ENCODE measurements around the gene GOLGA6L1.
"Not testable (repeated sequence)": the region's sequence is repeated elsewhere in the genome, so short reads cannot be mapped to it uniquely, and the experiment has no call there.

GOLGA6L1 gene

DNA sequence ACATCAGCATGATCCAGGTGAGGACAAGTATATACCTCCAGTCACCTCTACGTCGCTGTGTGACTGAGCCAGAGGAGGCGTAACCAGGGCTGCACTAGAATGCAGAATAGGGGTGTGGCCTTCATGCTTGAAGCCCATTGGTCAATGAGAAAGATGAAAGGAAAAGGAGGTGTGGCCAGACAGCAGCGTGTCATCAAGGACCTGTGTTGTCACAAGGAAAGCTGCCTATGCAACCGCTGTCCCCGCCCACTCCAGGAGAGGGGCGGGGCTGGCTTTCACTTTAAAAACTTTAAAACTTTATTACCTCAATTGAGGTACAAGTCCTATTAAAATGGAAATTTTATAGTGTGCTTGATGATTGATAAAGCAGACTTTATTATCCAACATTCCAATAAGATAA lies at the start of gene GOLGA6L1:
TSS of gene GOLGA6L1 (minus strand) at position 101 of the 400 bp plus-strand sequence. CDS start at position 10, 91 bp downstream.
- DNase-seq (ENCODE audit: low read depth in 2 of 2): not testable (repeated sequence)

GRCh38 chr15:23181201-23181600 lies 44.6 kb upstream of the GOLGA6L1 start:
- DNase-seq (ENCODE audit: low read depth in 2 of 2): not testable (repeated sequence)

GRCh38 chr15:23180547-23180927 lies 43.9 kb upstream of the GOLGA6L1 start:
- not testable (repeated sequence) for DNase-seq (ENCODE audit: low read depth in 2 of 2)

DNA sequence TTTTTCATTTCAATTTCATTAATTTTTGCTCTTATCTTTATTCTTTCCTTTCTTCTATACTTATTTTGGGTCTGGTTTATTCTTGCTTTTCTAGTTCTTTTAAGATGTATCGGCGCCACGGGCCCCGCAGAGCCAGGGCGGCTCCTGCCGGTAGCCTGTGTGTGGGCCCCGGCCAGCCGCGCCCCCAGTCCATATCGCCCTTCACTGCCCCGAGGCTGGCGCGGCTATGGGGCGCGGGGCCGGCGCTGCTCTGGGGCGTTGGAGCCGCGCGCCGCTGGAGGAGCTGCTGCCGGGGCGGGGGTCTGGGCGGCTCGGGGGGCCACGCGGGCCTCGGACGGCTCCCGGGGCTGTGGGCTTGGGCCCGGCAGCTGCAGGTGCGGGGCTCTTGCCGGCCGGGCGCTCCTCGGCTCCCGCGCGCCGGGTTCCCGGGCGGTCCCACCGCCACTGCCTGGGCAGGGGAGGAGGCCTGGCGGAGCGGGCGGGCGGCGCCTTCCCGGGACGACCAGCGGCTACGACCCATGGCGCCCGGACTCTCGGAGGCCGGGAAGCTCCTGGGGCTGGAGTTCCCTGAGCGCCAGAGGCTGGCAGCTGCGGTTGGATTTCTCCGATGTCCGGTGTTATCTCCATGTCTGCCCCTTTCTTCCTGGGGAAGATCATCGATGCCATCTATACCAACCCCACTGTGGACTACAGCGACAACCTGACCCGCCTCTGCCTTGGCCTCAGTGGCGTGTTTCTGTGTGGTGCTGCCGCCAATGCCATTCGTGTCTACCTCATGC lies 43.3 kb upstream of the GOLGA6L1 start:
- not testable (repeated sequence) for DNase-seq (ENCODE audit: low read depth in 2 of 2)

- not testable (repeated sequence) for DNase-seq (ENCODE audit: low read depth in 2 of 2)
Observed at GRCh38 chr15:23176683-23177082, 40.1 kb upstream of the GOLGA6L1 start.

- DNase-seq (ENCODE audit: low read depth in 2 of 2): not testable (repeated sequence)
Observed at GRCh38 chr15:23175606-23176005, 39.0 kb upstream of the GOLGA6L1 start.

- not testable (repeated sequence) for DNase-seq (ENCODE audit: low read depth in 2 of 2)
Observed at GRCh38 chr15:23174609-23175140, 38.1 kb upstream of the GOLGA6L1 start.

- DNase-seq (ENCODE audit: low read depth in 2 of 2): not testable (repeated sequence)
Observed at GRCh38 chr15:23132787-23133186, 3.8 kb downstream of the GOLGA6L1 start.

DNA sequence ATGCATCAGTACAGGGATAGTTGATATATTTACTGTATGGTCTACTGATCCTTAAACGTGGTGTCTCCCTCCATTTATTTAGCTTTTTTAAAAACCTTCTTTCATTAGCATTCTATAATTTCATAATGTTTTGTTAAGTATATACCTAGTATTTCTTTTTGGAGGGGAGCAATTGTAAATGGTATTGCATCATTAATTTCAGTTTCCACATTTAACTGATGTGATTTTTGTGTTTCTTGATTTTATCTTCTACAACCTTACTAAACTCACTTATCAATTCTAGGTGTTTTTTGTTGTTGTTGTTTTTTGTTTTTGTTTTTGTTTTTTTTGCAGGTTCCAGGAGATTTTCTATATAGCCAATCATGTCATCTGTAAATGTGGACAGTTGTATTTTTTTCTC lies 18.4 kb downstream of the GOLGA6L1 start:
- no peak for DNase-seq (ENCODE audit: low read depth in 2 of 2)

DNA sequence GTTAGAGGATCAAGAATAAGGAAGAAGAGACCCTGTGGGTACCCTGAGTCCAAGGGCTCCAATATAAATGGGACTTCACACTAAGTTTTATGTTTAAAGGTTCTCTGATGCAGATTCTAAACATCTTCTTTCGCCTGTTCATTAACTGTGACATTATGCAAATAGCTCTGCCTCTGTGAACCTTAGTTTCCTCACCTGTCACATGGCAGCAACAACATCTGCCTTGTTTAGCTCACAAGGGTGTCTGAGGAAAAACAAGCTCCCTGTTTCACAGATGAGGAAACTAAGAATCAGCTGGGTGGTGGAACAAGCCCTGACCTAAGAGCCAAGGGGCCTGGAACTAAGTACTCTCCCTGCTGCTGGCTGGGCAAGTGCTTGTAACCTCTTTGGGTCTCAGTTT lies 40.8 kb downstream of the GOLGA6L1 start:
- DNase-seq (ENCODE audit: low read depth in 2 of 2): no peak

DNA sequence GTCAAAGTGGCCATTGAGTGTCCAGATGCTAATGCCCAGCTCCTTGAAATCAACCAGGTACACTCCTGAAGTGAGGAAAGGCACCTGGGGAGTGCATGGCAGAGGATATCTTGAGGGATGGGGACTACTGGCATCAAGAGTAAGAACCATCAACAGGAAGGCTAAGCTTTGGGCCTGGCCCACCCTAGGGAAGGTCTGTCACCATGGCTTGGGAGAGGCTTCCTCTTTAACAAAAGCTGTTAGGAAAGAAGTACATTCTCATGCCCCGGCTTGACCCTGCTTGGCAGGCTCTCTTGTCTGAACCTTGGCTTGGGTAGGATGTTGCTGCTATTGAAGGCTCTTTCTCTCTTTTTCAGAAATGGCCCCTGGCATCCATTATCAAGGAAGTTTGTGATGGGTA lies 53.5 kb downstream of the GOLGA6L1 start:
- no peak for DNase-seq (ENCODE audit: low read depth in 2 of 2)

DNA sequence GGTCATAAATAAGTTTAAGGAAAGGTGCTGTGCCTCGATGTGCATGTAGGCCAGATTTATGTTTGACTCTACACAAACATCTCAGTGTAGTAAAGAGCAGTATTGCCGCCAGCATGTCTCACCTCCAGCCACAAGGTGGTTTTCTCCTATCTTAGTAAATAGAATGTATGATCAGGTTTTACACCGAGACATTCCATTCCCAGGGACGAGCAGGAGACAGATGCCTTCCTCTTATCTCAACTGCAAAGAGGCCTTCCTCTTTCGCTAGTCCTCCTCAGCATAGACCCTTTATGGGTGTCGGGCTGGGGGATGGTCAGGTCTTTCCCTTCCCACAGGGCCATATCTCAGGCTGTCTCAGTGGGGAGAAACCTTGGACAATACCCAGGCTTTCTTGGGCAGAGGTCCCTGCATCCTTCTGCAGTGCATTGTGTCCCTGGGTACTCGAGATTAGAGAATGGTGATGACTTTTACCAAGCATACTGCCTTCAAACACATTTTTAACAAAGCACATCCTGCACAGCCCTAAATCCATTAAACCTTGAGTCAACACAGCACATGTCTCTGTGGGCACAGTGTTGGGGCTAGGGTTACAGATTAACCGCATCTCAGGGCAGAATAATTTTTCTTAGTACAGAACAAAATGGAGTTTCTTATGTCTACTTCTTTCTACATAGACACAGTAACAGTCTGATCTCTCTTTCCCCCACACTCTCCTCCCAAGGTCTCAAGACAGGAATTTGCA lies 54.5 kb downstream of the GOLGA6L1 start:
- not testable (repeated sequence) for DNase-seq (ENCODE audit: low read depth in 2 of 2)

- DNase-seq (ENCODE audit: low read depth in 2 of 2): no peak
Observed at GRCh38 chr15:23081271-23081670, 55.4 kb downstream of the GOLGA6L1 start.

- no peak for DNase-seq (ENCODE audit: low read depth in 2 of 2)
Observed at GRCh38 chr15:23079766-23080165, 56.9 kb downstream of the GOLGA6L1 start.
